22Rv1 (cell line): ENCODE data around the gene ZNF341.

Source experiments
- H3K27ac ChIP-seq: fragments of 450-650 bp; 2 replicates; pipeline ENCODE4 v1.5.1; 2017
- CTCF ChIP-seq: fragments of 450-650 bp; IDR thresholded peaks from 2 replicates; pipeline ENCODE4 v1.5.1; 2017; ENCODE audit warnings: mild to moderate bottlenecking
- ZFX ChIP-seq: fragments of 450-650 bp; IDR thresholded peaks from 2 replicates; pipeline ENCODE4 v1.6.1; 2017; ENCODE audit warnings: antibody characterized with exemption, borderline replicate concordance

The ZNF341 gene

GRCh38 chr20:33832103-33832804 lies 100.5 kb downstream of the ZNF341 start:
- TF ChIP-seq ZFX, result no peak
- TF ChIP-seq CTCF, result no peak
- H3K27ac ChIP-seq, result no peak overlapping the region

GRCh38 chr20:33833333-33833732 lies 101.5 kb downstream of the ZNF341 start:
- no peak overlapping the region; the same call in 1 of the 2 replicates for H3K27ac ChIP-seq
- TF ChIP-seq ZFX (no peak), CTCF (no peak)

GRCh38 chr20:33835615-33836172 lies 103.9 kb downstream of the ZNF341 start:
- no peak for TF ChIP-seq ZFX
- TF ChIP-seq CTCF, result no peak
- no peak overlapping the region for H3K27ac ChIP-seq

- H3K27ac ChIP-seq, result no peak overlapping the region
- TF ChIP-seq CTCF (no peak), ZFX (no peak)
Observed at GRCh38 chr20:33836277-33836676, 104.5 kb downstream of the ZNF341 start.

- no peak overlapping the region for H3K27ac ChIP-seq
- TF ChIP-seq ZFX (no peak), CTCF (no peak)
Observed at GRCh38 chr20:33837096-33837830, 105.5 kb downstream of the ZNF341 start.

GRCh38 chr20:33838035-33838864 lies 106.5 kb downstream of the ZNF341 start:
- H3K27ac ChIP-seq, result no peak overlapping the region
- no peak; the same call in none of the 2 replicates for TF ChIP-seq CTCF
- TF ChIP-seq ZFX, result no peak
